Measurements from ENCODE around the gene DEFB113. TPM values are rescaled to one million over a fixed set of nuclear protein-coding genes. Genes with fewer than 3 reads are reported as not detected.

DEFB113 gene
- polyA plus RNA-seq, 1 of the 3 experiments (the other 2 are of a cell fraction) = not detected

- WGBS (ENCODE audit: low lambda C conversion rate) = 0% methylated on average over 1 of the region's 1 CpG
- no peaks in the 10 kb centered on the region for H3K36me3 ChIP-seq (replicated peaks in 1 of 2; ENCODE audit: control insufficient read depth in 1 of 2, insufficient read depth in 2 of 2, low read length in 1 of 2)
- POLR2A ChIA-PET = no interaction called here
Observed at GRCh38 chr6:49980898-49981297, 11.5 kb upstream of the DEFB113 start.

GRCh38 chr6:49979584-49979983 lies 10.2 kb upstream of the DEFB113 start:
- H3K27ac ChIP-seq (ENCODE audit: low read depth in 2 of 2, low read length in 1 of 2) = no peak overlapping the region
- H3K4me2 ChIP-seq = no peak overlapping the region
- H3F3A ChIP-seq (replicated peaks; ENCODE audit: insufficient read depth) = no peaks in the 10 kb centered on the region
- 71% methylated on average over 4 of the region's 4 CpGs for WGBS (ENCODE audit: low lambda C conversion rate)
- H3K9ac ChIP-seq = no peak overlapping the region
- no peaks in the 10 kb centered on the region for H3K9me2 ChIP-seq
- no peaks in the 10 kb centered on the region for H3K79me2 ChIP-seq (ENCODE audit: insufficient read depth)
- no peaks in the 10 kb centered on the region for H3K9me3 ChIP-seq
- no peaks in the 10 kb centered on the region for H3K4me1 ChIP-seq (ENCODE audit: control insufficient read depth in 1 of 2, insufficient read depth in 2 of 2, low read depth in 1 of 2, low read length in 1 of 2)
- no peak for TF ChIP-seq RCOR1 (IDR thresholded peaks at IDR 0.05; ENCODE audit: low read length)
- TF ChIP-seq NRF1 (IDR thresholded peaks at IDR 0.05; ENCODE audit: low read depth, low read length) = no peak
- TF ChIP-seq TAF1 (IDR thresholded peaks at IDR 0.05; ENCODE audit: borderline replicate concordance, low read depth, low read length) = no peak
- TF ChIP-seq, protein P1, sequence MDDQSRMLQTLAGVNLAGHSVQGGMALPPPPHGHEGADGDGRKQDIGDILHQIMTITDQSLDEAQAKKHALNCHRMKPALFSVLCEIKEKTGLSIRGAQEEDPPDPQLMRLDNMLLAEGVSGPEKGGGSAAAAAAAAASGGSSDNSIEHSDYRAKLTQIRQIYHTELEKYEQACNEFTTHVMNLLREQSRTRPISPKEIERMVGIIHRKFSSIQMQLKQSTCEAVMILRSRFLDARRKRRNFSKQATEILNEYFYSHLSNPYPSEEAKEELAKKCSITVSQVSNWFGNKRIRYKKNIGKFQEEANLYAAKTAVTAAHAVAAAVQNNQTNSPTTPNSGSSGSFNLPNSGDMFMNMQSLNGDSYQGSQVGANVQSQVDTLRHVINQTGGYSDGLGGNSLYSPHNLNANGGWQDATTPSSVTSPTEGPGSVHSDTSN (IDR thresholded peaks at IDR 0.05) = no peak
- no peak for TF ChIP-seq MEF2A (IDR thresholded peaks at IDR 0.05; ENCODE audit: borderline replicate concordance, low read depth)
- no peak for TF ChIP-seq USF2 (IDR thresholded peaks at IDR 0.05; ENCODE audit: borderline replicate concordance, low read depth, low read length)
- no peak for TF ChIP-seq CHD2 (IDR thresholded peaks at IDR 0.05; ENCODE audit: low read length, partially characterized antibody)
- TF ChIP-seq SIN3A (IDR thresholded peaks at IDR 0.05; ENCODE audit: borderline replicate concordance, low read depth, low read length) = no peak
- TF ChIP-seq GATA2 (CRISPR knock-in tag; IDR thresholded peaks at IDR 0.05) = no peak
- no peak for TF ChIP-seq USF1 (IDR thresholded peaks at IDR 0.05; ENCODE audit: borderline replicate concordance, low read depth)
- TF ChIP-seq RFX5 (IDR thresholded peaks at IDR 0.05; ENCODE audit: low read length) = no peak
- no peak for TF ChIP-seq SMC3 (IDR thresholded peaks at IDR 0.05; ENCODE audit: low read depth, low read length)
- TF ChIP-seq YY1 (IDR thresholded peaks at IDR 0.05; ENCODE audit: low read depth) = no peak
- no peak overlapping the region for H3K4me3 ChIP-seq (ENCODE audit: low read depth in 2 of 2, low read length in 1 of 2)
- no peaks in the 10 kb centered on the region for H3K27me3 ChIP-seq (ENCODE audit: insufficient read depth)
- H4K20me1 ChIP-seq (ENCODE audit: insufficient read depth) = no peaks in the 10 kb centered on the region
- peak overlapping the region; percentile 29; the same call in 1 of the 2 replicates for H2AFZ ChIP-seq (ENCODE audit: low read depth)
- DNase-seq = no peak
- H3K36me3 ChIP-seq (replicated peaks in 1 of 2; ENCODE audit: control insufficient read depth in 1 of 2, insufficient read depth in 2 of 2, low read length in 1 of 2) = no peaks in the 10 kb centered on the region
- POLR2A ChIA-PET = interaction anchor here (0.6 kb wide), 1 partner anchor 382 kb away, joined by 4 read pairs; no protein-coding TSS in a partner anchor
- CTCF ChIA-PET = no interaction called here

More at GRCh38 chr6:49980898-49981297, 11.5 kb upstream of the DEFB113 start:
- H3K9me2 ChIP-seq = no peaks in the 10 kb centered on the region
- no peaks in the 10 kb centered on the region for H3K27me3 ChIP-seq (ENCODE audit: insufficient read depth)
- no peak overlapping the region for H3K27ac ChIP-seq (ENCODE audit: low read depth in 2 of 2, low read length in 1 of 2)
- no peaks in the 10 kb centered on the region for H3K9me3 ChIP-seq
- H3K9ac ChIP-seq = no peak overlapping the region
- H2AFZ ChIP-seq (ENCODE audit: low read depth) = no peak overlapping the region
- DNase-seq = no peak
- no peak overlapping the region for H3K4me3 ChIP-seq (ENCODE audit: low read depth in 2 of 2, low read length in 1 of 2)
- no peaks in the 10 kb centered on the region for H3K4me1 ChIP-seq (ENCODE audit: control insufficient read depth in 1 of 2, insufficient read depth in 2 of 2, low read depth in 1 of 2, low read length in 1 of 2)
- no peaks in the 10 kb centered on the region for H3K79me2 ChIP-seq (ENCODE audit: insufficient read depth)
- H3K4me2 ChIP-seq = no peak overlapping the region
- CTCF ChIA-PET = no interaction called here
- no peak for TF ChIP-seq NFIC (IDR thresholded peaks at IDR 0.05; ENCODE audit: borderline replicate concordance)
- peak; percentile 30; the same call in 1 of the 2 replicates for TF ChIP-seq FOSL2 (IDR thresholded peaks at IDR 0.05; ENCODE audit: borderline replicate concordance, low read depth)
- no peak for TF ChIP-seq JUND (IDR thresholded peaks at IDR 0.05)
- H3F3A ChIP-seq (replicated peaks; ENCODE audit: insufficient read depth) = no peaks in the 10 kb centered on the region
- no peaks in the 10 kb centered on the region for H4K20me1 ChIP-seq (ENCODE audit: insufficient read depth)
